ENCODE data around the gene FXYD5. TPM values are rescaled to one million over a fixed set of nuclear protein-coding genes. Genes with fewer than 3 reads are reported as not detected.

The FXYD5 gene
- total and polyA plus RNA-seq, 9 of the 15 experiments (the other 6 are each of a cell fraction or from before 2014, with no cell fraction given) = 104 to 537 (median 174) TPM

DNA sequence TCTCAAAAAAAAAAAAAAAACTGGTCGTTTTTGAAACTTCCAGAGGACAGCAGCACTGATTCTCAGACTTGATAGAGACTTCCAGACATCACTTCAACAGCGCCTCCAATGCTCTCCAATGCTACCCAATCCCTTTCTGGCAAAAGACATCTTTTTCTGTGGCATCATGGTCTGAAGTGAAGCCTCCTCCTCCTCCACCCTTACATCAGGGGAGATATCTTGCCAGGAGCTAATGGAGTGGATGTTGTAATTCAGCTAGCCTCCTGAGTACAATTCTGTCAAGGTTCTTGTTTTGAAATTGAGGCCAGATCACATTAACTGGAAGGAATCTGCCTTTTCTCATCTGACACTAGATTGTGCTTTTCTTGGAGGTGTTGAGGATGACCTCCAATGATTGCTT, 24.2 kb downstream of the FXYD5 start (continued):
- TF ChIP-seq, protein P1, sequence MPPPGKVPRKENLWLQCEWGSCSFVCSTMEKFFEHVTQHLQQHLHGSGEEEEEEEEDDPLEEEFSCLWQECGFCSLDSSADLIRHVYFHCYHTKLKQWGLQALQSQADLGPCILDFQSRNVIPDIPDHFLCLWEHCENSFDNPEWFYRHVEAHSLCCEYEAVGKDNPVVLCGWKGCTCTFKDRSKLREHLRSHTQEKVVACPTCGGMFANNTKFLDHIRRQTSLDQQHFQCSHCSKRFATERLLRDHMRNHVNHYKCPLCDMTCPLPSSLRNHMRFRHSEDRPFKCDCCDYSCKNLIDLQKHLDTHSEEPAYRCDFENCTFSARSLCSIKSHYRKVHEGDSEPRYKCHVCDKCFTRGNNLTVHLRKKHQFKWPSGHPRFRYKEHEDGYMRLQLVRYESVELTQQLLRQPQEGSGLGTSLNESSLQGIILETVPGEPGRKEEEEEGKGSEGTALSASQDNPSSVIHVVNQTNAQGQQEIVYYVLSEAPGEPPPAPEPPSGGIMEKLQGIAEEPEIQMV (tag; conservative IDR thresholded peaks at IDR 0.05; ENCODE audit: low read depth) = no peak
- TF ChIP-seq KAT2B (IDR thresholded peaks at IDR 0.05; ENCODE audit: low read depth, low read length) (no peak), TBL1XR1 (IDR thresholded peaks at IDR 0.05; ENCODE audit: low read length in 2 of 2) (no peak), ZNF785 (CRISPR knock-in tag; IDR thresholded peaks at IDR 0.05) (no peak)

DNA sequence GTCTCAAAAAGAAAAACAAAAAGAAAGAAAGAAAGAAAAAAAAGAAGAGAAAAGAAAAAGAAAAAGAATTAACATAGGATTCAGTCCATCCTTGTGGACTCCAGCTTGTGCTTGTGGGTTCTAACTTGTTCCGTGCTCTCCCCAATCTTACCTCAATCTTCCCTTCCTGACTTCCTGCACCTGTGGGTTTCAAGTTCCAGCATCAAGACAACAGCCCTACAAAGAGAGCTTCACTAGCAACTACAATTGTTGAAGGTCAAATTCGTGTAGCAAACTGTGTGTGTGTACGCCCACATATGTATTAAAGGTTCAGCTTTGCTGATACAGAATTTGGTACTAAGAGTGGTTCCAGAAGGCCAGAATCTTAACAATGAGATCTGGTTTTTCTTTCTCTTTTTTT, 25.3 kb downstream of the FXYD5 start:
- no peaks in the 10 kb centered on the region for H3K79me2 ChIP-seq (ENCODE audit: control insufficient read depth, insufficient read depth, low read length)
- in situ Hi-C loops (cut with MboI) (no loop called here), intact Hi-C loops (cut with micrococcal nuclease) (no loop called here)
- 0 out of 2 replicates have a peak, but pooled peaks cover 10% of the 10 kb centered on the region for H3K9me3 ChIP-seq (replicated peaks; ENCODE audit: control insufficient read depth, insufficient read depth, low read depth, low read length)
- H3K4me3 ChIP-seq = no peak overlapping the region
- H3K4me2 ChIP-seq (ENCODE audit: insufficient read depth, low read length) = no peak overlapping the region
- no peak overlapping the region for H3K27ac ChIP-seq (ENCODE audit: extremely low read depth, low read depth, low read length)
- H3K9me1 ChIP-seq (ENCODE audit: control insufficient read depth, insufficient read depth, low read length) = no peaks in the 10 kb centered on the region
- H3K27me3 ChIP-seq (ENCODE audit: control insufficient read depth in 2 of 2, insufficient read depth in 2 of 2, low read length in 2 of 2) = no peaks in the 10 kb centered on the region
- no peak for ATAC-seq
- TF ChIP-seq NR2C2 (CRISPR knock-in tag; IDR thresholded peaks at IDR 0.05) (no peak), NR2C2 (tag; IDR thresholded peaks at IDR 0.05) (no peak), ZBTB17 (CRISPR knock-in tag; IDR thresholded peaks at IDR 0.05) (no peak), NCOA2 (IDR thresholded peaks at IDR 0.05; ENCODE audit: partially characterized antibody in 2 of 2) (no peak)
- TF ChIP-seq, protein P2, sequence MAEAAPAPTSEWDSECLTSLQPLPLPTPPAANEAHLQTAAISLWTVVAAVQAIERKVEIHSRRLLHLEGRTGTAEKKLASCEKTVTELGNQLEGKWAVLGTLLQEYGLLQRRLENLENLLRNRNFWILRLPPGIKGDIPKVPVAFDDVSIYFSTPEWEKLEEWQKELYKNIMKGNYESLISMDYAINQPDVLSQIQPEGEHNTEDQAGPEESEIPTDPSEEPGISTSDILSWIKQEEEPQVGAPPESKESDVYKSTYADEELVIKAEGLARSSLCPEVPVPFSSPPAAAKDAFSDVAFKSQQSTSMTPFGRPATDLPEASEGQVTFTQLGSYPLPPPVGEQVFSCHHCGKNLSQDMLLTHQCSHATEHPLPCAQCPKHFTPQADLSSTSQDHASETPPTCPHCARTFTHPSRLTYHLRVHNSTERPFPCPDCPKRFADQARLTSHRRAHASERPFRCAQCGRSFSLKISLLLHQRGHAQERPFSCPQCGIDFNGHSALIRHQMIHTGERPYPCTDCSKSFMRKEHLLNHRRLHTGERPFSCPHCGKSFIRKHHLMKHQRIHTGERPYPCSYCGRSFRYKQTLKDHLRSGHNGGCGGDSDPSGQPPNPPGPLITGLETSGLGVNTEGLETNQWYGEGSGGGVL (CRISPR knock-in tag; IDR thresholded peaks at IDR 0.05) = no peak
- POLR2A ChIA-PET = interaction anchor here (1.0 to 1.3 kb wide), 2 partner anchors 10 to 19 kb away, joined by 3 to 4 read pairs; no protein-coding TSS in a partner anchor
- H3K4me1 ChIP-seq (replicated peaks in 1 of 2; ENCODE audit: control insufficient read depth in 2 of 2, insufficient read depth in 2 of 2, low read length in 2 of 2) = peaks cover 3 to 6% of the 10 kb centered on the region in 2 experiments; a peak in 2 of 5 replicates
- no peak for FAIRE-seq
- WGBS (ENCODE audit: insufficient coverage, low coverage, missing lambda C conversion rate) = 60% methylated on average over 3 of the region's 3 CpGs
- H3K36me3 ChIP-seq (ENCODE audit: control insufficient read depth, insufficient read depth, low read length) = no peaks in the 10 kb centered on the region
- no peak overlapping the region for H3K9ac ChIP-seq (ENCODE audit: insufficient read depth in 1 of 2, low read depth in 2 of 2, low read length in 2 of 2)
- no TSS peak for BruUV-seq (replicated peaks)
- no peak for DNase-seq (ENCODE audit: extremely low read depth in 1 of 4, low spot score in 3 of 4)
- CTCF ChIA-PET (ENCODE audit: low intra/inter-chr PET ratio) = no interaction called here
- no peaks in the 10 kb centered on the region for H4K20me1 ChIP-seq (replicated peaks; ENCODE audit: control insufficient read depth, insufficient read depth, low read length)
- peak overlapping the region; percentile 23; the same call in 1 of the 2 replicates for H2AFZ ChIP-seq (ENCODE audit: low read depth, low read length)
